Right lobe of liver (tissue), 4 donors: Measurements from ENCODE around the gene LTO1.

Experiments
- POLR2A ChIP-seq: fragments of 450-650 bp; IDR thresholded peaks from one replicate; pipeline ENCODE4 v1.6.1; 2017; ENCODE audit warnings: antibody characterized with exemption, mild to moderate bottlenecking
- TF ChIP-seq, protein P1 (sequence below), 4 donors: fragments of 200-600 bp in 3 of 4; fragments of 450-650 bp in 1 of 4; IDR thresholded peaks; one replicate each; pipeline versions ENCODE4 v1.5.1 to v1.8.0; 2016 to 2022; ENCODE audit warnings: antibody characterized with exemption in 4 of 4, mild to moderate bottlenecking in 2 of 4
- donor health status: DM: no; HTN: no; CAD: no.
- donor health status: DM: no; HTN: no; CAD: no.
- donor health status: DM: no; HTN: yes; CAD: no.

DNA sequence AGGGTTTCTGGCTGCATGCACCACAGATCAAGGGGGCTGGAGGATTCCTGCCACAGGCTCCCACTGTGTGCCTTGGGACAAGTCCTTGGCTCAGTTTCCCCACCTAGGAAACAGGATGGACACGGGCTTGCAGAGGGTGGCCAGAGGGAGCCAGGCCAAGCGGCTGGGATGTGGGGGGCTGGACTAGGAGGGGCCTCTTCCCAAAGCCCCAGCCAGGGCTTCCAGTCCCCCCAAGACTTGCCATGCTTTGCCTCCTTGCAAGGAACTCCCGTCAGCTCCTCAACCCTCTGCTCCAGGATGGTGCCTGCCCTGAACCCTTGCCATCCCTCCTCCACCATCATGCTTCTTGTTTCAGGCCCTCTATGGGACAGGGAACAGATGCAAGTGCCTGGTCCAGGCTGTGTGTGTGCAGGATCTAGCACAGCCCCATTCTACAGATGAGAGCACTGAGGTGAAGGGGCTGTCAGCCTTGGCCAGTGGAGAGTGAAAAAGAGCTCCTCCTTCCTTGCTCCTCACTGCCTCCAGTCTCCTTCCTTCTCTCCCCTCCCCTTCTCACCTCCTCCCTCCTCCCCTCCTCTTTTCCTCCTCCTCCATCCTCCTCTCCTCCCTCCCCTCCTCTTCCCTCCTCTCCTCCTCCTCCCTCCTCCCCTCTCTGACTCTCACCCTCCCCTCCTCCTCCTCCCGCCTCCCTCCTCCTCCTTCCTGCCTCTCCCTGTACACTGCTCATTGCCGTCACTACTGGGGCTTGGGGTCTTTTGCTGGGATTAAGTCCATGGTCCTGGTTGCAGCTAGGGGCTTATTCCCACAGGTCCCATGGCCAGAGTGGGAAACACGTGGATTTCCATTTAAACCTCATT lies 42.0 kb upstream of the LTO1 start:
- TF ChIP-seq, protein P1, sequence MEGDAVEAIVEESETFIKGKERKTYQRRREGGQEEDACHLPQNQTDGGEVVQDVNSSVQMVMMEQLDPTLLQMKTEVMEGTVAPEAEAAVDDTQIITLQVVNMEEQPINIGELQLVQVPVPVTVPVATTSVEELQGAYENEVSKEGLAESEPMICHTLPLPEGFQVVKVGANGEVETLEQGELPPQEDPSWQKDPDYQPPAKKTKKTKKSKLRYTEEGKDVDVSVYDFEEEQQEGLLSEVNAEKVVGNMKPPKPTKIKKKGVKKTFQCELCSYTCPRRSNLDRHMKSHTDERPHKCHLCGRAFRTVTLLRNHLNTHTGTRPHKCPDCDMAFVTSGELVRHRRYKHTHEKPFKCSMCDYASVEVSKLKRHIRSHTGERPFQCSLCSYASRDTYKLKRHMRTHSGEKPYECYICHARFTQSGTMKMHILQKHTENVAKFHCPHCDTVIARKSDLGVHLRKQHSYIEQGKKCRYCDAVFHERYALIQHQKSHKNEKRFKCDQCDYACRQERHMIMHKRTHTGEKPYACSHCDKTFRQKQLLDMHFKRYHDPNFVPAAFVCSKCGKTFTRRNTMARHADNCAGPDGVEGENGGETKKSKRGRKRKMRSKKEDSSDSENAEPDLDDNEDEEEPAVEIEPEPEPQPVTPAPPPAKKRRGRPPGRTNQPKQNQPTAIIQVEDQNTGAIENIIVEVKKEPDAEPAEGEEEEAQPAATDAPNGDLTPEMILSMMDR (IDR thresholded peaks at IDR 0.05) = no peak
- TF ChIP-seq POLR2A = no peak
